ENCODE results near the gene BRCA1. TPM values are rescaled to one million over a fixed set of nuclear protein-coding genes. Genes with fewer than 3 reads are reported as not detected.

The BRCA1 gene
- total RNA-seq, 1 donor from 2014 or later, result 9.3 TPM

DNA sequence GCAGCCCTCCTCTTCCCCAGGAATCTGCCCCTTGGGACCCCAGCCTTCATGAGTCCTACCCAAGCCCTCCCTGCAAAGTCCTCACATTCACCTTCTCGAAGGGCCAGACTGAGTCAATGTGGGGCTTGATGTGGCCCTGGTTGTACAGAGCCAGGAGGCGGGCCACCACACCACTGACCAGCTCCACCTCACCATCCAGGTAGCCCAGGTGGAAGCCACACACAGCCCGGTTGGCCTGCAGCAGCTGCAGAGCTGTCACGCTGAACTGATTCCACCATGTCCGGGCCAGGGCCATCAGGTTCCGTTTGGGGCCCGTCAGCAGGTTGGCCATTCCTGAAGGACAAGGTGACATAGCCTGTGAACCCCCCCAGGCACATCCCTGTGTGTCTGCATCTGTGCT lies 108.9 kb downstream of the BRCA1 start:
- TF ChIP-seq, protein P1, sequence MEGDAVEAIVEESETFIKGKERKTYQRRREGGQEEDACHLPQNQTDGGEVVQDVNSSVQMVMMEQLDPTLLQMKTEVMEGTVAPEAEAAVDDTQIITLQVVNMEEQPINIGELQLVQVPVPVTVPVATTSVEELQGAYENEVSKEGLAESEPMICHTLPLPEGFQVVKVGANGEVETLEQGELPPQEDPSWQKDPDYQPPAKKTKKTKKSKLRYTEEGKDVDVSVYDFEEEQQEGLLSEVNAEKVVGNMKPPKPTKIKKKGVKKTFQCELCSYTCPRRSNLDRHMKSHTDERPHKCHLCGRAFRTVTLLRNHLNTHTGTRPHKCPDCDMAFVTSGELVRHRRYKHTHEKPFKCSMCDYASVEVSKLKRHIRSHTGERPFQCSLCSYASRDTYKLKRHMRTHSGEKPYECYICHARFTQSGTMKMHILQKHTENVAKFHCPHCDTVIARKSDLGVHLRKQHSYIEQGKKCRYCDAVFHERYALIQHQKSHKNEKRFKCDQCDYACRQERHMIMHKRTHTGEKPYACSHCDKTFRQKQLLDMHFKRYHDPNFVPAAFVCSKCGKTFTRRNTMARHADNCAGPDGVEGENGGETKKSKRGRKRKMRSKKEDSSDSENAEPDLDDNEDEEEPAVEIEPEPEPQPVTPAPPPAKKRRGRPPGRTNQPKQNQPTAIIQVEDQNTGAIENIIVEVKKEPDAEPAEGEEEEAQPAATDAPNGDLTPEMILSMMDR (IDR thresholded peaks at IDR 0.05; ENCODE audit: insufficient read depth, low read length, poor library complexity, severe bottlenecking), result no peak

DNA sequence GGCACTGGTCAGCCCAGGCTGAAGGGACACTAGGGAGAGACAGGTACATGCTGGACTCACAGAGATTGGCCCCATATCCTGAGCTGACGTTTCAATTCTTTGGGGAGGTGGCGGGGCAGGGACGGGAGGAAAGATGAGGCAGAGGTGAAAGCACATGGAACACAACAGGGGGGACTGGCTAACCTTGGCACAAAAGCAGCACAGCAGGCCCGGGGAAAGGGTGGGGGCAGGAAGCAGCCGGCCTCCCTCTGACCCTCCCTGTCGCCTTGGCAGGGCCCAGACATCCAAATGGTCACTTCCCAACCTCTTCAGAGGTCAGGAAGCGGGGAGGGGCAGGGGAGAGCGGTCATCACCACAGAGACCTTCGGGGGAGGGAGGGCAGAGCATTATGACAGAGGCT lies 109.6 kb downstream of the BRCA1 start:
- no peak for DNase-seq (ENCODE audit: low read depth)
- Histone ChIP-seq H3K36me3 (ENCODE audit: control insufficient read depth, insufficient read depth, low read length) (peaks cover 2% of the 10 kb centered on the region), H3K4me3 (ENCODE audit: low read depth, low read length) (no peak overlapping the region), H3K27me3 (ENCODE audit: control insufficient read depth, insufficient read depth, low read length) (no peaks in the 10 kb centered on the region)
- TF ChIP-seq, protein P1 (IDR thresholded peaks at IDR 0.05; ENCODE audit: insufficient read depth, low read length, poor library complexity, severe bottlenecking), result no peak

More for the DNA sequence above, 108.9 kb downstream of the BRCA1 start:
- no peaks in the 10 kb centered on the region for H3K27me3 ChIP-seq (ENCODE audit: control insufficient read depth, insufficient read depth, low read length)
- peaks cover 2% of the 10 kb centered on the region for H3K36me3 ChIP-seq (ENCODE audit: control insufficient read depth, insufficient read depth, low read length)
- DNase-seq (ENCODE audit: low read depth), result no peak
- no peak overlapping the region for H3K4me3 ChIP-seq (ENCODE audit: low read depth, low read length)

DNA sequence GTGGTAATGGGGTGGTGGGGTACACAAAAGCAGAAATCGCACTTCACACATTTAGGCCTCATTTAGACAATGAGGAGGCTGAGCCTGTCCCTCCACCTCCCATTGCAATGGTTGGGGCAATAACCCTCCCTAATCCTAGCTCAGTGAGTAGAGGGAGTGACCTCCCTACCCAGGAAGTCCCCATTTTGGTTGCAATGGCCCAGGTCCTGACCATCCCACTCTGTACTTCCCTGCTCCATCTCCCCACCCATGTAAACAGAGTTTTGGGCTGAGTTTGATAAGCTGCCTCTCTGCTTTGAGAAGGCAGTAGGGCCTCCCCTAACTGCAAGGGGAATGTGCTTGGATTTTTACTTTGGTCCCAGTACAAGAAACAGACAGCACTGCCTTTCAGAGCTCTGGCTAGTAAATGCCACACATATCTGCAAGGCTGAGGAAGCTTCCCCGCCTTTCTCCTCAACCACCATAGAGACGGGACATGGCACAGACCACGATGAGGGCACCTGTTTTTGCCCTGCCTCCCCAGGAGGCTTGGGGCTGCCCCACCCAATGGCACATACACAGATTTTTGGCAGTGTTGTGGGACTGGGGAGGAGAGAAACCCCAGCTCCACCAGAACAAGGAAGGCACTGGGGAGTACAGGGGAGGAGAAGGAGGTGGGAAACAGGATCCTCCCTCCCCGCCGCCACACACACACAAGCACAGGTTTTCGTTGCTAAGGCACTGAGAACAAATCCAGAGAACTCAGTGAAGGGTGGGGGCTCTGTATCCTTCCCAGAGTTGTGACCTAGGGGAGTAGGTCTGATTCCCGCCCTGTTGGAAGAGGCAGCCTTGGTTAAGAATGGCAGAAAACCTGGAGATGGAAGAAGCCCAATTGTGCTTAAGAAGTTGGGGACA lies 110.3 kb downstream of the BRCA1 start:
- no peak for DNase-seq (ENCODE audit: low read depth)
- Histone ChIP-seq H3K4me3 (ENCODE audit: low read depth, low read length) (no peak overlapping the region), H3K27me3 (ENCODE audit: control insufficient read depth, insufficient read depth, low read length) (no peaks in the 10 kb centered on the region), H3K36me3 (ENCODE audit: control insufficient read depth, insufficient read depth, low read length) (peaks cover 2% of the 10 kb centered on the region)
- TF ChIP-seq, protein P1 (IDR thresholded peaks at IDR 0.05; ENCODE audit: insufficient read depth, low read length, poor library complexity, severe bottlenecking), result no peak

DNA sequence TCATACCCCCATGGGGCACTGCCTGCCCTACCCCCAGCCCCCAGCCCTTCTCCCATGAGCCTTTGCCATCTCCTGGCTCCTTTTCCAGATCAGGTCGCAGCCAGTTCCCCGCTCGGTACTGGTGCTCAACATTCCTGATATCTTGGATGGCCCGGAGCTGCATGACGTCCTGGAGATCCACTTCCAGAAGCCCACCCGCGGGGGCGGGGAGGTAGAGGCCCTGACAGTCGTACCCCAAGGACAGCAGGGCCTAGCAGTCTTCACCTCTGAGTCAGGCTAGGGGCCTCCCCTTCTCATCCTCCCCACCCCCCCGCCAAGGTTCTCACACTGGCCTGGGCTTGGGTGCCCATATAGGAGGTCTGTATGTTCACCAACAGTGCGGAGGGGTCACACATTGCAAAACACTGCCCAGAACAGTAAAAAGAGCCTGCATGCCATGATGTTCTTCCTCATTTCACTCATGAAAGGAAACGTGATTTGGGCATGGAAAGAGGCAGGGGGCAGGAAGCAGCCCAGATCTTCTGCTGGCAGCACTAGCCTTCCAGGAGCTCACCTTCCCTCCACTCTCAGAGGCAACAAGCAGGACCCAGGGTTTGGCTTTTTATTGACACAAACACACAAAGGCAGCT lies 111.0 kb downstream of the BRCA1 start:
- H3K4me3 ChIP-seq (ENCODE audit: low read depth, low read length), result no peak overlapping the region
- DNase-seq (ENCODE audit: low read depth), result no peak
- H3K27me3 ChIP-seq (ENCODE audit: control insufficient read depth, insufficient read depth, low read length), result no peaks in the 10 kb centered on the region
- TF ChIP-seq, protein P1 (IDR thresholded peaks at IDR 0.05; ENCODE audit: insufficient read depth, low read length, poor library complexity, severe bottlenecking), result no peak
- H3K36me3 ChIP-seq (ENCODE audit: control insufficient read depth, insufficient read depth, low read length), result peaks cover 2% of the 10 kb centered on the region

DNA sequence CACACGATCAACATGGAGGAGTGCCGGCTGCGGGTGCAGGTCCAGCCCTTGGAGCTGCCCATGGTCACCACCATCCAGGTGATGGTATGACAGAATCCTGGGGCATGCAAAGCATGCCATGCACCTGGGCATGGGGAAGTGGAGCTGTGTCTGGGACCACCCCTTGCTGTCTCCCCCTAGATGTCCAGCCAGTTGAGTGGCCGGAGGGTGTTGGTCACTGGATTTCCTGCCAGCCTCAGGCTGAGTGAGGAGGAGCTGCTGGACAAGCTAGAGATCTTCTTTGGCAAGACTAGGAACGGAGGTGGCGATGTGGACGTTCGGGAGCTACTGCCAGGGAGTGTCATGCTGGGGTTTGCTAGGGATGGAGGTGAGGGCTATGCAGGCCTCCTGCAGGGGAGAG lies 111.9 kb downstream of the BRCA1 start:
- Histone ChIP-seq H3K36me3 (ENCODE audit: control insufficient read depth, insufficient read depth, low read length) (peaks cover 2% of the 10 kb centered on the region), H3K4me3 (ENCODE audit: low read depth, low read length) (no peak overlapping the region), H3K27me3 (ENCODE audit: control insufficient read depth, insufficient read depth, low read length) (no peaks in the 10 kb centered on the region)
- TF ChIP-seq, protein P1 (IDR thresholded peaks at IDR 0.05; ENCODE audit: insufficient read depth, low read length, poor library complexity, severe bottlenecking), result no peak
- no peak for DNase-seq (ENCODE audit: low read depth)

Data from kidney epithelial cell (primary cell).